Mesothelial cell of epicardium (in vitro differentiated cells): ENCODE results near the gene KCNA1. TPM values are rescaled to one million over a fixed set of nuclear protein-coding genes. Genes with fewer than 3 reads are reported as not detected.

ENCODE experiments used
- DNase-seq, 2 experiments: peaks; one replicate each; pipeline ENCODE4 v3.0.0; 2021; ENCODE audit warnings: low spot score in 2 of 2; ENCODE audit not compliant: unreplicated experiment in 2 of 2
- H3K27ac Mint-ChIP-seq: 2 replicates; pipeline ENCODE4 v1.8.0; 2021; ENCODE audit warnings: mixed read lengths
- H3K27me3 Mint-ChIP-seq: 2 replicates; pipeline ENCODE4 v1.8.0; 2021; ENCODE audit warnings: low read depth, mixed read lengths
- H3K36me3 Mint-ChIP-seq: 2 replicates; pipeline ENCODE4 v1.8.0; 2021; ENCODE audit warnings: mixed read lengths
- H3K4me1 Mint-ChIP-seq: 2 replicates; pipeline ENCODE4 v1.8.0; 2021; ENCODE audit warnings: mixed read lengths
- H3K4me3 Mint-ChIP-seq: 2 replicates; pipeline ENCODE4 v1.8.0; 2021; ENCODE audit warnings: mild to moderate bottlenecking, moderate library complexity, mixed read lengths
- H3K9me3 Mint-ChIP-seq: 2 replicates; pipeline ENCODE4 v1.8.0; 2021; ENCODE audit warnings: mixed read lengths
- total RNA-seq: library from RNA; stranded (reverse); gene quantifications from 3 replicates; pipeline ENCODE4 v1.2.1, GENCODE V29; 2021
- TF ChIP-seq, protein P1 (sequence below): fragments of 200-600 bp; sonication (generic); IDR thresholded peaks from one replicate; pipeline ENCODE4 v1.5.0; 2021; ENCODE audit warnings: antibody characterized with exemption; ENCODE audit not compliant: unreplicated experiment

KCNA1 gene
- total RNA-seq, 1 donor from 2014 or later: not detected

DNA sequence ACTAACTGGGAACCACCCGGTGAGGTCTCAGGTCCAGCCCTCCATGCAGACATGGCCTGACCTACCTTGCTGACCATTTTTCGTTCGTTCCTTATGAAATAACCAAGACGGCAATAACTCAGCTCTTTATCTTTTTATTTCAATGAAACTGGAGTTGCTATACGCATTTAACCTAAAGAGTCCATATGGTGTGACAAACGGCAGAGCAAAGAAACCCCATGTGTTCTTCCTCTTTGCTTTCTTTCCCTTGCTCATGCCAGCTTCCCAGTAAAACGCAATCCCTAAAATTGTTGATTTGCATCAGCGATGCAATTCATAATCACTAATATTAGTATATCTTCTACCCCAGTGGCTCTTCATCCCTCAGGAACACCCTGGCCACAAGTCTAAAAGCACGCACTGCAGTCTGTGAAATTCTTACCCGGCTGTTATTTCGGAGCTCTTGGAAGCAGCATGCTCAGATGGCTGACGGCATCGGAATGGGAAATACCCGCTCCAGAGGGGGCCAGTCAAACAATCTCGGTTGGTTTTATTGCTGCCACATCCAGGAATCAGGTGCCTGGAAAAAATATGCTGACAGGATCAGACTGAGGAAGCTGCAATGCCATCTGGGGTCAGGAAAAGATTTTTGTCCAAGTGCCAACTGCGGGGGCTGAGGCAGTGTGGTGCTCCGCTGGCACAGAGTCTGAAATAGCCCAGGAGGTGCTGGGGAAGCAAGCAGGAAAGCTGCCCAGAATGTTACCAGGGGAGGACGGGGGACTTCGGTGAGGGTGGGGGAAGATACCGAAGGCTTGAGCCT, 28.2 kb upstream of the KCNA1 start:
- Mint-ChIP-seq H3K36me3 (peaks cover 3% of the 10 kb centered on the region), H3K27ac (no peak overlapping the region), H3K9me3 (peaks cover 38% of the 10 kb centered on the region), H3K27me3 (peaks cover 42% of the 10 kb centered on the region), H3K4me1 (no peaks in the 10 kb centered on the region), H3K4me3 (no peak overlapping the region)
- TF ChIP-seq, protein P1, sequence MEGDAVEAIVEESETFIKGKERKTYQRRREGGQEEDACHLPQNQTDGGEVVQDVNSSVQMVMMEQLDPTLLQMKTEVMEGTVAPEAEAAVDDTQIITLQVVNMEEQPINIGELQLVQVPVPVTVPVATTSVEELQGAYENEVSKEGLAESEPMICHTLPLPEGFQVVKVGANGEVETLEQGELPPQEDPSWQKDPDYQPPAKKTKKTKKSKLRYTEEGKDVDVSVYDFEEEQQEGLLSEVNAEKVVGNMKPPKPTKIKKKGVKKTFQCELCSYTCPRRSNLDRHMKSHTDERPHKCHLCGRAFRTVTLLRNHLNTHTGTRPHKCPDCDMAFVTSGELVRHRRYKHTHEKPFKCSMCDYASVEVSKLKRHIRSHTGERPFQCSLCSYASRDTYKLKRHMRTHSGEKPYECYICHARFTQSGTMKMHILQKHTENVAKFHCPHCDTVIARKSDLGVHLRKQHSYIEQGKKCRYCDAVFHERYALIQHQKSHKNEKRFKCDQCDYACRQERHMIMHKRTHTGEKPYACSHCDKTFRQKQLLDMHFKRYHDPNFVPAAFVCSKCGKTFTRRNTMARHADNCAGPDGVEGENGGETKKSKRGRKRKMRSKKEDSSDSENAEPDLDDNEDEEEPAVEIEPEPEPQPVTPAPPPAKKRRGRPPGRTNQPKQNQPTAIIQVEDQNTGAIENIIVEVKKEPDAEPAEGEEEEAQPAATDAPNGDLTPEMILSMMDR: no peak
- no peak for DNase-seq

DNA sequence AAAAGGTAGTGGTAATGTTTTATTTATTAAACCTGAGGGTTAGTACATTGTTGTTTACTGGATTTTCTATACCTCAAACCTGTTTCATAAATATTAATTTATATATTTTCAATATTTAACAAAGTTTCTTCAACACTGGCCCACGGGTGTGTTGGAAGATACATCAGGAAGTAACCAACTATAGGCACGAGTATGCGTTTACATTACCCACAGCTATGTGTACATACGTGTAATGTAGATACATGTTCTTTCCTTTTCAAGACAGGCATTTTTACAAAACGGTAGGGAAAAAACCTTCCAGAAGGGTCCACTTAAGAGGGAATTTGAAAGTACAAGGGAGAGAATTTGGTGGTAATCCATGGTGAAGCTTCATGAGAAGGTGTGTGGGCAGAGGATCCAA, 17.8 kb upstream of the KCNA1 start:
- H3K9me3 Mint-ChIP-seq: no peaks in the 10 kb centered on the region
- TF ChIP-seq, protein P1: no peak
- no peak for DNase-seq
- H3K4me3 Mint-ChIP-seq: no peak overlapping the region
- no peaks in the 10 kb centered on the region for H3K4me1 Mint-ChIP-seq
- H3K27ac Mint-ChIP-seq: no peak overlapping the region
- H3K36me3 Mint-ChIP-seq: no peaks in the 10 kb centered on the region
- H3K27me3 Mint-ChIP-seq: peaks cover 89% of the 10 kb centered on the region

DNA sequence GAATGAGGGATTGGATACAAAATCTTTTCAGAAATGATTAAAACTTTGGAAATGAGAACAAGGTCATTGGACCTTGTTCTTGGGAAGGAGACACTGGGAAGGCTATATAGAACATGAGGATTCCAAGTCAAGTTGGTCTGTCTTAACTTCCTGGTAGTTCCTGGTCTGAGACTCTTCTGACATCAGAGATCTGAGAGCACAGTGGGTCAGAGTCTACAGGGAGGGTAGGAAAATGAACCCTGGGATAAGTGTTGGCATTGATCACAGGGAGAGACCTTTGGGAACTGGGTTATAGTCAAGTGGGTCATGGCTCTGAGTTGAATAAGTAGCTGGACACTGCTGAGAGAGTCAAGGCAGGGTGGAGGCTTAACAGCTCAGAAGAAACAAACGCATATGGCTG, 17.3 kb upstream of the KCNA1 start:
- H3K4me1 Mint-ChIP-seq: no peaks in the 10 kb centered on the region
- no peaks in the 10 kb centered on the region for H3K9me3 Mint-ChIP-seq
- no peak for DNase-seq
- H3K27ac Mint-ChIP-seq: no peak overlapping the region
- H3K4me3 Mint-ChIP-seq: no peak overlapping the region
- peaks cover 89% of the 10 kb centered on the region for H3K27me3 Mint-ChIP-seq
- no peaks in the 10 kb centered on the region for H3K36me3 Mint-ChIP-seq
- TF ChIP-seq, protein P1: no peak

DNA sequence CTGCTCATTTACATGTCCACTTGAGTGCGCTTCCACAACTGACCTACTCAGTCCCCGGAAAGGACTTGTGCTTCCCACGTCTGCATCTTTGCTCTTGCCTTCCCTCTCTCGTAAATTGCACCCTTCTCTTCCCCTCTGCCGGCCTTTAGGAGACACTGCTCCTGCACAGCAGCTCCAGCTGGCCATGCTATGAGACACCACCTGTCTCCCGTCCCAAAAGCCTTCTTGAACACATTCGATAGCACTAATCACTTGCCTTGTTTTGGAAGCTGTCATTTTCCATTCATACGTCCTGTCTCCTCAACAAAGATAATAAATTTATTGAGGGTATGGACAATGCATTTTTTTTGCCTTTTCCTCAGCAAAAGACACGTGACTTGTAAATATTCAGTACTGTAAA, 15.7 kb upstream of the KCNA1 start:
- Mint-ChIP-seq H3K36me3 (no peaks in the 10 kb centered on the region), H3K4me1 (no peaks in the 10 kb centered on the region), H3K27me3 (peaks cover 84% of the 10 kb centered on the region), H3K9me3 (no peaks in the 10 kb centered on the region), H3K4me3 (no peak overlapping the region), H3K27ac (no peak overlapping the region)
- DNase-seq: no peak
- TF ChIP-seq, protein P1: no peak

DNA sequence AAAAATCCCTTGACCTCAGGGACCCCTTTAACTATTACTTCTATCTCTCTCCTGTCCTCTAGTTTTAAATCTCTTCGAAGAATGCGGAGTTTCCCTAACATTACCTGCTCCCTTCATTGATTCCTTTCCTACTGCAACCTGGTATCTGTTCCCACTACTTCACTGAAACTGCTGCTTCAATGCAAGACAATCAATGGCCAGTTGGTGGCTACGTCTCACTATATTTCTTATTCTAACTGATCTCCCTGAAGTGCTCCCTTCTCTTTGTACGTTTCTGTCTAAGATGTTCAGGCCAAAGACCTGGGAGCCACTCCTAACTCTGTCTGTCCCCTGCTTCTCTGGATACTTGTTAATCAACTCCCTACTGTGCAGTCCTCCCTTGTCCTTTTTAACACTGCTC, 10.3 kb upstream of the KCNA1 start:
- peaks cover 68% of the 10 kb centered on the region for H3K27me3 Mint-ChIP-seq
- H3K27ac Mint-ChIP-seq: no peak overlapping the region
- H3K9me3 Mint-ChIP-seq: no peaks in the 10 kb centered on the region
- TF ChIP-seq, protein P1: no peak
- DNase-seq: no peak
- H3K4me1 Mint-ChIP-seq: no peaks in the 10 kb centered on the region
- no peak overlapping the region for H3K4me3 Mint-ChIP-seq
- H3K36me3 Mint-ChIP-seq: no peaks in the 10 kb centered on the region
